Upper lobe of left lung (tissue), 6 donors: ENCODE data around the gene ADGRG3. TPM values are rescaled to one million over a fixed set of nuclear protein-coding genes. Genes with fewer than 3 reads are reported as not detected.

Experiments used
- ATAC-seq, 2 donors: fragments of 200-7000 bp; cut with Tn5 transposase; one replicate each; pipeline ENCODE4 v1.9.1; 2022; ENCODE audit warnings: mild to moderate bottlenecking in 2 of 2, moderate library complexity in 2 of 2; ENCODE audit not compliant: low FRiP score in 2 of 2
- DNase-seq, 2 donors: peaks; one replicate each; pipeline ENCODE4 v3.0.0-alpha.2; 2019 to 2020
- H3K27ac ChIP-seq, 4 donors: fragments of 200-600 bp; sonication (generic); one replicate each; pipeline ENCODE4 v1.5.1; 2016 to 2019
- H3K27me3 ChIP-seq, 4 donors: fragments of 200-600 bp; sonication (generic); one replicate each; pipeline ENCODE4 v1.5.1; 2017 to 2019
- H3K36me3 ChIP-seq, 4 donors: fragments of 200-600 bp; sonication (generic); one replicate each; pipeline ENCODE4 v1.5.1; 2016 to 2019
- H3K4me1 ChIP-seq, 4 donors: fragments of 200-600 bp; sonication (generic); one replicate each; pipeline ENCODE4 v1.5.1; 2018 to 2019
- H3K4me3 ChIP-seq, 4 donors: fragments of 200-600 bp; sonication (generic); one replicate each; pipeline ENCODE4 v1.5.1; 2017 to 2019; ENCODE audit warnings: mild to moderate bottlenecking in 2 of 4, moderate library complexity in 1 of 4
- H3K9me3 ChIP-seq, 4 donors: fragments of 200-600 bp; sonication (generic); one replicate each; pipeline ENCODE4 v1.5.1; 2018 to 2019
- CTCF ChIP-seq, 6 experiments: fragments of 450-650 bp in 4 of 6; fragments of 200-600 bp in 2 of 6; sonication (generic) in 2 of 6; IDR thresholded peaks; one replicate each; pipeline ENCODE4 v1.5.1; 2016 to 2019; ENCODE audit warnings: antibody characterized with exemption in 6 of 6
- EP300 ChIP-seq, 4 donors: sonication (generic); formaldehyde crosslinking; IDR thresholded peaks; one replicate each; pipeline ENCODE4 v1.5.1; 2017; ENCODE audit warnings: antibody characterized with exemption in 4 of 4, control low read depth in 2 of 4
- POLR2A ChIP-seq, 4 donors: fragments of 450-650 bp; IDR thresholded peaks; one replicate each; pipeline ENCODE4 v1.5.1; 2016 to 2017; ENCODE audit warnings: antibody characterized with exemption in 4 of 4, mild to moderate bottlenecking in 2 of 4
- POLR2AphosphoS5 ChIP-seq, 2 donors: sonication (generic); formaldehyde crosslinking; IDR thresholded peaks; one replicate each; pipeline ENCODE4 v1.5.1; 2017; ENCODE audit warnings: antibody characterized with exemption in 2 of 2
- WGBS, 2 donors: methylation state at CpG; one replicate each; pipeline ENCODE4 v1.1.5; 2017 to 2018; 5-methylcytosine and 5-hydroxymethylcytosine counted together
- total RNA-seq, 6 donors: library from RNA; depleted of rRNA in 4 of 6; stranded (reverse); fragments of >200 nt in 4 of 6; gene quantifications; one replicate each; pipeline versions ENCODE4 v1.1.0 to v1.2.1, GENCODE V29; 2016 to 2021
- donor health status: DM: no; HTN: no; CAD: no; lungs with moderate emphysema.
- donor health status: DM: no; HTN: yes; CAD: no; lungs with severe emphysema.

ADGRG3 gene
- total RNA-seq, 6 donors from 2014 or later = 3.1 to 17.2 (median 8.4) TPM

GRCh38 chr16:57732037-57732436 lies 63.9 kb downstream of the ADGRG3 start:
- Histone ChIP-seq H3K4me1 (peaks cover 11 to 23% (median 18%) of the 10 kb centered on the region in 4 donors), H3K36me3 (no peaks in the 10 kb centered on the region), H3K4me3 (no peak overlapping the region), H3K9me3 (no peaks in the 10 kb centered on the region), H3K27ac (no peak overlapping the region), H3K27me3 (no peaks in the 10 kb centered on the region)
- 54 to 76% methylated on average over 2 of the region's 2 CpGs for WGBS, 2 donors
- DNase-seq (no peak), ATAC-seq (no peak)
- TF ChIP-seq POLR2AphosphoS5 (IDR thresholded peaks at IDR 0.05) = no peak
- TF ChIP-seq POLR2A (IDR thresholded peaks at IDR 0.05) = no peak
- TF ChIP-seq EP300 (IDR thresholded peaks at IDR 0.05) = no peak
- no peak for TF ChIP-seq CTCF (IDR thresholded peaks at IDR 0.05)

- ATAC-seq (no peak), DNase-seq (no peak)
- H3K9me3 ChIP-seq = no peaks in the 10 kb centered on the region
- no peak overlapping the region for H3K27ac ChIP-seq
- H3K27me3 ChIP-seq = no peaks in the 10 kb centered on the region
- H3K4me1 ChIP-seq = peaks cover 13 to 25% (median 20%) of the 10 kb centered on the region in 4 donors
- TF ChIP-seq CTCF (IDR thresholded peaks at IDR 0.05) = no peak
- no peak for TF ChIP-seq POLR2A (IDR thresholded peaks at IDR 0.05)
- TF ChIP-seq POLR2AphosphoS5 (IDR thresholded peaks at IDR 0.05) = no peak
- no peak for TF ChIP-seq EP300 (IDR thresholded peaks at IDR 0.05)
- H3K4me3 ChIP-seq = no peak overlapping the region
- no peaks in the 10 kb centered on the region for H3K36me3 ChIP-seq
- 78% methylated on average over 2 of the region's 2 CpGs for WGBS, 2 donors
Observed at GRCh38 chr16:57732714-57733113, 64.6 kb downstream of the ADGRG3 start.

- no peaks in the 10 kb centered on the region for H3K9me3 ChIP-seq
- peaks cover 13 to 25% (median 20%) of the 10 kb centered on the region in 4 donors for H3K4me1 ChIP-seq
- DNase-seq = no peak
- ATAC-seq = no peak
- peak overlapping the region; percentile 83 to 91 (median 89) for H3K27ac ChIP-seq
- WGBS, 2 donors = 50 to 80% methylated on average over 12 to 20 of the region's 20 CpGs
- no peaks in the 10 kb centered on the region for H3K27me3 ChIP-seq
- no peaks in the 10 kb centered on the region for H3K36me3 ChIP-seq
- peak overlapping the region; percentile 68 to 97 (median 76) for H3K4me3 ChIP-seq
- TF ChIP-seq EP300 (IDR thresholded peaks at IDR 0.05) (no peak), POLR2A (IDR thresholded peaks at IDR 0.05) (no peak), POLR2AphosphoS5 (IDR thresholded peaks at IDR 0.05) (no peak), CTCF (IDR thresholded peaks at IDR 0.05) (no peak)
Observed at GRCh38 chr16:57734308-57734924, 66.3 kb downstream of the ADGRG3 start.

- peak overlapping the region; percentile 83 to 91 (median 89) for H3K27ac ChIP-seq
- TF ChIP-seq EP300 (IDR thresholded peaks at IDR 0.05) (no peak), POLR2AphosphoS5 (IDR thresholded peaks at IDR 0.05) (peak; percentile 5 to 56), CTCF (IDR thresholded peaks at IDR 0.05) (no peak), POLR2A (IDR thresholded peaks at IDR 0.05) (peak in 1 of 4 donors; percentile 75)
- H3K36me3 ChIP-seq = no peaks in the 10 kb centered on the region
- peak; percentile 96 to 98 for ATAC-seq
- H3K4me3 ChIP-seq = peak overlapping the region; percentile 72 to 97 (median 88)
- H3K9me3 ChIP-seq = no peaks in the 10 kb centered on the region
- peak; percentile 97 to 99 for DNase-seq
- H3K4me1 ChIP-seq = peaks cover 13 to 25% (median 20%) of the 10 kb centered on the region in 4 donors
- H3K27me3 ChIP-seq = no peaks in the 10 kb centered on the region
- 0 to 1% methylated on average over 17 to 41 of the region's 45 CpGs for WGBS, 2 donors
Observed at GRCh38 chr16:57734925-57735754, 67.0 kb downstream of the ADGRG3 start.
